NCI-H2196 treated with DMSO at 0.1 percent for 48 hours (cell line): ENCODE results near the gene DNAJC18.
"Not testable (repeated sequence)": the region's sequence is repeated elsewhere in the genome, so short reads cannot be mapped to it uniquely, and the experiment has no call there.

ENCODE experiments used
- DNase-seq: peaks from one replicate; lab custom pipeline; 2025; ENCODE audit not compliant: unreplicated experiment; lab: John Stamatoyannopoulos, UW

Gene DNAJC18

GRCh38 chr5:139389701-139390638, 49.4 kb downstream of the DNAJC18 start, which contains the start of gene MZB1:
Gene MZB1 (minus strand): TSS chr5:139389913. CDS start chr5:139389856, 57 bp downstream.
- DNase-seq: no peak

- DNase-seq: no peak
Measured at GRCh38 chr5:139388198-139388821, 51.0 kb downstream of the DNAJC18 start.

DNA sequence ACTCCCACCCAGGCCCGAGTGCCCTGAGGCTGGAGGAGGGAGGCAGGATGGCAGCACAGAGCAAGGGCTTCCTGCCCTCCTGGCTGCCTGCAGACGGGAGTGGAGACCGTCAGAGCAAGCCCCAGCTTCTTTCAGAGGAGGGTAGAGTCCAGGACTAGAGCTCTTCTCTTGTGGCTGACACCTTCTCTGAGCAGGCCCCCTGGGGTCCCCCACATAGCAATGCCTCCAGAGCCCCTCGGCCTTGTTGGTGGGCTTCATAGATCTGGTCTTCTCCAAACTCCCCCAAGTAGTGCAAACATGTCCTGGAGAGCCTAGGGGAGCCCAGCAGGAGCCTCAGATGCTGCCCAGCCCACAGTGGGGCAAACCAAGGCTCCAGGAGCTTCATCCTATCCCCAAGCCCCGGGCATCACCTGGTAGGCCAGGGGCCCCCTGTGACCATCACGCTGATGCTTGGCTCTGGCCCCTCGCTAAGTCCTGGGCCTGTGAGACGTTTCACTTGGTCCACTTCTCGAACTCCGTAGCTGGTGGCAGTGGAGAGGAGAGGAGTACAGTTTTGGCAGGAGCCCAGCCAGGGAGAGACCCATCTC, 51.6 kb downstream of the DNAJC18 start:
- no peak for DNase-seq

GRCh38 chr5:139386956-139387355, 52.4 kb downstream of the DNAJC18 start:
- not testable (repeated sequence) for DNase-seq

DNA sequence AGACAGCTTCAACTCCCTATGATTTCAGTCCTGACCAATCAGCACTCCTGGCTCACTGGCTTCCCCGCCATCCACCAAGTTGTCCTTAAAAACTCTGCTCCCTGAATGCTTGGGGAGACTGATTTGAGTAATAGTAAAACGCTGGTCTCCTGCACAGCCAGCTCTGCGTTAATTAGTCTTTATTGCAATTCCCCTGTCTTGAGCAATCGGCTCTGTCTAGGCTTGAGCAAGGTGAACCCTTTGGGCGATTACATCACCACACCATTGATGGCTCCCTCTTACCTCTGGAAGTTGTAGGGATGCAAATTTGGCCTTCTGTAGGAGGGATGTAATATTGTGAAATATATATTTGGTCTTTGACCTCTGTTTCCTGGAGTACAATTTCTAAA, 53.3 kb downstream of the DNAJC18 start:
- DNase-seq: no peak

- no peak for DNase-seq
Measured at GRCh38 chr5:139385061-139386049, 54.0 kb downstream of the DNAJC18 start.

DNA sequence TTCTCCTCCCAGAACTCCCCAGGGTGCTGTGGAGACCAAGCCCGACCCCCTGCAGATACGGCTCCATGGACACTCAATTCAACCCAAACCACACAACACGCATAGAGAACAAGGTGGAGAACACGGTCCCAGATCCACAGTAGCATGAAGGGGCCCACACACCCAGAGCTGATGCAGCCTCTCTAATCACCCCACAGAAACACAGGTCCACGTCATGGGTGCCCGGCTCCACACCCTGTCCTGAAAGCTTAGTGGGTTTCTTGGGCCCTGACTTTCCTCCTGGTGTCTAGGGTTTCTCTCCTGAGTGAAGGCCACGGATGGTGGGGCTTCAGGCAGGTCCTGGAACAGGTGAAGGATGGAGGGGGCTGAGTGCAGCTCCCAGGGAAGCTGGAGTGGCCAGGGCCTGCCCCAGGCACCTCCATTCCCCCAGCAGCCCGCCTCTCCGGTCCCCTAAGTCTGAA, 54.7 kb downstream of the DNAJC18 start:
- no peak for DNase-seq

- DNase-seq: no peak
Measured at GRCh38 chr5:139383993-139384590, 55.2 kb downstream of the DNAJC18 start.

DNA sequence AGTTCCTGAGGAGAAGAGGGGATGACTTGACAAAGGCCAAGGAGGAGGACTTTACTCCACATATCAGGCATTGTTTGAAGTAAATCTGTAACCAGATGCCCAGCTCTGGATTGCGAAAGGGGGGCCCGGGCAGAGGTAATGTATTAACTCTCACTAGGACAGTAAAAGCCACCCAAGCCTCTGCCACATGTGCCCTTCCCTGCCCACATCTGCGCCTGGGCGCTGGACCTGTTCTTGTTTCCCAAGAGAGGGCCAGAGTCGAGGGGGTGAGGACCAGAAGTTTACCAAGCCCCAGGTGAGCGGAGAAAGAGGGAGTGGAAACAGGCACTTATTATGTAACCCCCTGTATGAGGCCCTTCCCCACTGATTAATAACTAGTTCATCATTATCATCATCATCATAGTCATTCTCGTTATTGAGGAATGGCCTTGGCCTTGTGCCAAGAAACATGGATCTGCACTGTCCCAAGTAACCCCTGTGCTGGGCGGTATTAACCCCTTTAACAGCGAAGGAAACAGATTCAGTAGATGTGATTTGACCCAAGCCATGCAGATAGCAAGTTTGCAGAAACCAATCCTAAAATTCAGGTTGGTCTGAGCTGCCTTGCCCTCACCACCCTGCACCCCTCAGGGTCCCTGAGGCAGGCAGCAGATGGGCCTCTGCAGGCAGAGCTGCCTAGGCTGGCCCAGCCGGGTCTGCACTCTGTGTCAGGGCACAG, 55.9 kb downstream of the DNAJC18 start, which contains the start of gene SLC23A1:
Gene SLC23A1 (minus strand): TSS at position 23 of the 718 bp plus-strand sequence. CDS start 44 bp downstream, outside the sequence.
- no peak for DNase-seq

GRCh38 chr5:139382807-139383206, 56.5 kb downstream of the DNAJC18 start:
- DNase-seq: no peak

- DNase-seq: no peak
Measured at GRCh38 chr5:139381837-139382761, 57.2 kb downstream of the DNAJC18 start.

GRCh38 chr5:139379626-139380449, 59.5 kb downstream of the DNAJC18 start:
- DNase-seq: no peak

DNA sequence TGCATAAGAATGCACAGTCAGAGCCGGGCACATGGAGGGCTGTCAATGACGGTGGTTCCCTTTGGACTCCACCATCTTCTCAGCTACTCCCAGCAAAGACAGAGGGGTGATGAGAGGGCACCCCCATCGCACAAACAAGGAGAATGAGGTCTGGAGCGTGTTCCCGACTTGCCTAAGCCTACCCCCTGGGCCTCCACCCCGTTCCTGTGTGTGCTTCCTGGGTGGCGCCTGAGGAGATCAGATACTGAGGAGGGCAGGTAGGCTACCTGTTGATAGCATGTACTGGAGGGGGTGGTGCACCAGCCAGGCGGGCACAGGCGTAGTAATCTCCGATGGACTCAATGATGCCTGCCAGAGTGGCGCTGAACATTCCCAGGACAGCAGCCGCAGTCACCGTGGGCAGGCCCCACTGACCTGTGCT, 60.4 kb downstream of the DNAJC18 start:
- DNase-seq: no peak

DNA sequence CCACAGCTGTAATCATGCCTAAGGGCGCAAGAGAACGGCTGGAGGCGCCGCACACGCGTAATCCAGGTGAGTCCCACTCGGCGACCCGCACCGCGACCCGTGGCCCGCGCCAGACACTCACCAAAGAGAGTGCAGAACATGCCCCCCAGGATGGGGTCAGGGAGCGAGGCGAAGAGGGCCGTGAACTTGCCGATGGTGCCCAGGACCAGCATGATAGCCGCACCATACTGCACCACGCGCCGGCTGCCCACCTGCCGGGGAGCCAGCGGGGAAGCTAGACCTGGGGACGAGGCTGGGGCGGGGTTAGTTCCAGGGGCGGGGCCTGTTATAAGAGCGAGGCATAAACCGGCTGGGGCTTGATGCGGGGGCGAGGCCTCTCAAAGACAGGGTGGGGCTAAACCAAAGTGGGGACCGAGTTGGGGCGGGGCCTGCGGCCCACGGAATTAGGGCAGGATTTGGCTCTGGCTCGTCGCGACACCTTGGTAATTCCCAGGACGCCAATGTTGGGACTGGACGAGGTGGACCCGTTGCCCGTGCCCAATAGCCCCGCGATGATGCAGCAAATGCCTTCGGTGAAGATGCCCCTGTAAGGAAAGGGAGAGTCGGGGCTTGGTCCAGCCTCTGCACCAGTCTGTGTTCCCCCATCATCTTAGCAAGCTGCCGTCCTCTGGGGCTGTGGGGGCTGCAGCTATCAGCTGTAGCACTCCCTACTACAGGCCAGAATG, 61.1 kb downstream of the DNAJC18 start:
- DNase-seq: no peak

GRCh38 chr5:139377226-139377625, 62.1 kb downstream of the DNAJC18 start:
- no peak for DNase-seq

DNA sequence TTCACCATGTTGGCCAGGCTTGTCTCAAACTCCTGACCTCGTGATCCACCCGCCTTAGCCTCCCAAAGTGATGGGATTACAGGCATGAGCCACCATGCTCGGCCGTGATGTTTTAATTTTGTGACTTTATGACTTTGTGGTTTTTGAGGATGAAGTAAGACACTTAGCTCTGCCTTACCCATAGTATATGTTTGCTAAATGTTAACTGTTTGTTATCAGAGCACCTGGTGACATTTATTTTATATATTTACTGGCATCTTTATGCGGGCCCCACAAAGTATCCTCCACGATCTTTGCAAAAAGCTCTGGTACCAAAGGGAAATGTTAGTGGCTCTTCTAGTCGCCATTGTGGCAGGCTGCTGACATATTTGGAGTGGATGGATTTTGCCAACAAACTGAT, 63.0 kb downstream of the DNAJC18 start:
- DNase-seq: no peak

DNA sequence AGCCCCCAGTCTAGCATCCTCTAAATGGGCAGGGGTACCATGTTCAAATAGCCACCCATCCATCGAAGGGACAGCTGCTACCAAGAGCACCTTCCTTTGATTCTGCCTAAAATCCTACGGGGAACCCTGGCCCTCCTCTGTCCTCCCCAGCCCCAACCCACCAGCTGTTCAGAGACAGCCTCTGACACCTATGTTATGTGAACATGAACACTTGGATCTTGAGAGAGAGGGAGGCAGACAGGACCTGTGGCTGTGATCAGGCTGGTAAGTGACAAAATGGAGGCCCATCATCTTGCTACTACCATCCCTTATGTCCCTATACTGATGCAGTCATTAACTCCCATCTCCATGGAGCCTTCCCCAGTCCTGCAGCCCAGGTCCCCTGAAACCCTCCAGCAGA, 64.4 kb downstream of the DNAJC18 start:
- DNase-seq: no peak
